T-helper 2 cell (primary cell): ENCODE measurements around the gene MORN5.

ENCODE experiments used
- DNase-seq, 5 experiments: peaks; one replicate each; pipeline versions ENCODE4 v3.0.0 to v3.0.0-alpha.2; 2012 to 2022

Gene MORN5

GRCh38 chr9:122192914-122193525, 33.3 kb downstream of the MORN5 start:
- no peak for DNase-seq

GRCh38 chr9:122193651-122194050, 33.9 kb downstream of the MORN5 start:
- DNase-seq, result no peak

GRCh38 chr9:122195875-122196274, 36.2 kb downstream of the MORN5 start:
- no peak for DNase-seq

- DNase-seq, result no peak
These were observed 37.7 kb downstream of the MORN5 start for GRCh38 chr9:122197426-122197825.

GRCh38 chr9:122197882-122198281, 38.2 kb downstream of the MORN5 start:
- DNase-seq, result no peak

- no peak for DNase-seq
These were observed 41.4 kb downstream of the MORN5 start for GRCh38 chr9:122200960-122201595.

GRCh38 chr9:122201641-122202040, 41.9 kb downstream of the MORN5 start:
- DNase-seq, result no peak

GRCh38 chr9:122202111-122202510, 42.4 kb downstream of the MORN5 start:
- DNase-seq, result no peak

- no peak for DNase-seq
These were observed 44.3 kb downstream of the MORN5 start for GRCh38 chr9:122204055-122204454.

- no peak for DNase-seq
These were observed 44.8 kb downstream of the MORN5 start for GRCh38 chr9:122204491-122204890.

- DNase-seq, result no peak
These were observed 45.5 kb downstream of the MORN5 start for GRCh38 chr9:122205176-122205575.

GRCh38 chr9:122206118-122207046, 46.7 kb downstream of the MORN5 start:
- no peak for DNase-seq

GRCh38 chr9:122207096-122207495, 47.4 kb downstream of the MORN5 start:
- DNase-seq, result no peak

GRCh38 chr9:122209451-122209850, 49.7 kb downstream of the MORN5 start:
- DNase-seq, result no peak

- no peak for DNase-seq
These were observed 52.8 kb downstream of the MORN5 start for GRCh38 chr9:122212473-122213004.

- no peak for DNase-seq
These were observed 53.4 kb downstream of the MORN5 start for GRCh38 chr9:122213102-122213588.

- DNase-seq, result peak in 4 of 5 experiments; percentile 5 to 77 (median 28)
These were observed 54.1 kb downstream of the MORN5 start for GRCh38 chr9:122213589-122214413.

GRCh38 chr9:122214507-122214906, 54.8 kb downstream of the MORN5 start:
- no peak for DNase-seq

GRCh38 chr9:122215663-122216062, 56.0 kb downstream of the MORN5 start:
- no peak for DNase-seq

GRCh38 chr9:122216138-122216797, 56.6 kb downstream of the MORN5 start:
- DNase-seq, result no peak

GRCh38 chr9:122216798-122217418, 57.2 kb downstream of the MORN5 start:
- DNase-seq, result no peak
